GM23338 (cell line): ENCODE measurements around the gene ATP10A.

Source experiments
- CREB1 ChIP-seq: fragments of 250-450 bp; sonication (Bioruptor Pico); IDR thresholded peaks from 2 replicates; pipeline ENCODE4 v1.5.0; 2020; ENCODE audit warnings: low read depth, mild to moderate bottlenecking, moderate library complexity
- EZH2 ChIP-seq: fragments of 200-600 bp; sonication (generic); IDR thresholded peaks from one replicate; pipeline ENCODE4 v1.8.0; 2017; ENCODE audit warnings: antibody characterized with exemption, mild to moderate bottlenecking, low read depth; ENCODE audit not compliant: unreplicated experiment
- EZH2phosphoT487 ChIP-seq: fragments of 200-600 bp; sonication (generic); IDR thresholded peaks from one replicate; pipeline ENCODE4 v1.8.1; 2018; ENCODE audit warnings: antibody characterized with exemption; ENCODE audit not compliant: unreplicated experiment
- JUNB ChIP-seq: IDR thresholded peaks from one replicate; pipeline ENCODE4 v1.6.1; 2016; ENCODE audit warnings: antibody characterized with exemption; ENCODE audit not compliant: unreplicated experiment
- NANOG ChIP-seq: IDR thresholded peaks from 2 replicates; pipeline ENCODE4 v1.6.1; 2016; ENCODE audit warnings: antibody characterized with exemption, borderline replicate concordance
- POLR2AphosphoS5 ChIP-seq: IDR thresholded peaks from 2 replicates; pipeline ENCODE4 v1.6.1; 2016; ENCODE audit warnings: antibody characterized with exemption, low read depth
- STAT1 ChIP-seq: IDR thresholded peaks from one replicate; pipeline ENCODE4 v1.6.1; 2016; ENCODE audit warnings: antibody characterized with exemption; ENCODE audit not compliant: unreplicated experiment
- ZNF114 ChIP-seq: fragments of 250-450 bp; sonication (Bioruptor Pico); IDR thresholded peaks from 2 replicates; pipeline ENCODE4 v1.5.0; 2020; ENCODE audit warnings: mild to moderate bottlenecking, moderate library complexity
- ZNF331 ChIP-seq: fragments of 250-450 bp; sonication (Bioruptor Pico); IDR thresholded peaks from 2 replicates; pipeline ENCODE4 v1.5.0; 2020; ENCODE audit warnings: low read depth, mild to moderate bottlenecking, moderate library complexity
- TF ChIP-seq, protein P1 (sequence below), 2 experiments: fragments of 200-600 bp in 1 of 2; sonication (generic) in 1 of 2; conservative IDR thresholded peaks; 2 replicates each; pipeline versions ENCODE4 v1.5.1 to v1.6.1; 2016 to 2017; ENCODE audit warnings: antibody characterized with exemption in 2 of 2, low read depth in 2 of 2, mild to moderate bottlenecking in 2 of 2, moderate library complexity in 1 of 2
- TF ChIP-seq, protein P2 (sequence below): IDR thresholded peaks from one replicate; pipeline ENCODE4 v1.6.1; 2018; ENCODE audit warnings: antibody characterized with exemption; ENCODE audit not compliant: unreplicated experiment
- TF ChIP-seq, protein P3 (sequence below): IDR thresholded peaks from 2 replicates; pipeline ENCODE4 v1.6.1; 2016; ENCODE audit warnings: antibody characterized with exemption

DNA sequence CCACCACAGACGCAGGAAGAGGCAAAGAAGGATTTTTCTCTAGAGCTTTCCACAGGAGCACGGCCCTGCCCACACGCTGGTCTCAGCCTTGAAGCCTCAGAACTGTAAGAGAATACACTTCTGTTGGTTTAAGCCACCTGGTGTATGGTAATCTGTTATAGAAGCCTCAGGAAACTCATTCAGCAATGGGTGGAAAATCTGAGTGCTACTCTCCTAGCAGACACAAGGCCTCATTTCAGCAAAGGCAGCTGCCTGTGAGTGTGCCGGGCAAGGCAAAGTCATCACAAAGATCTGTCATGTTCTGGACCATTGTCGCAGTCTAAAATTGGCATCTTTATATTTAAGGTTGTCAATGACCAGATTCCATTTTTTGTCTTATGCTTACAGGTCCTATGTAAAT lies 31.0 kb downstream of the ATP10A start:
- TF ChIP-seq, protein P1, sequence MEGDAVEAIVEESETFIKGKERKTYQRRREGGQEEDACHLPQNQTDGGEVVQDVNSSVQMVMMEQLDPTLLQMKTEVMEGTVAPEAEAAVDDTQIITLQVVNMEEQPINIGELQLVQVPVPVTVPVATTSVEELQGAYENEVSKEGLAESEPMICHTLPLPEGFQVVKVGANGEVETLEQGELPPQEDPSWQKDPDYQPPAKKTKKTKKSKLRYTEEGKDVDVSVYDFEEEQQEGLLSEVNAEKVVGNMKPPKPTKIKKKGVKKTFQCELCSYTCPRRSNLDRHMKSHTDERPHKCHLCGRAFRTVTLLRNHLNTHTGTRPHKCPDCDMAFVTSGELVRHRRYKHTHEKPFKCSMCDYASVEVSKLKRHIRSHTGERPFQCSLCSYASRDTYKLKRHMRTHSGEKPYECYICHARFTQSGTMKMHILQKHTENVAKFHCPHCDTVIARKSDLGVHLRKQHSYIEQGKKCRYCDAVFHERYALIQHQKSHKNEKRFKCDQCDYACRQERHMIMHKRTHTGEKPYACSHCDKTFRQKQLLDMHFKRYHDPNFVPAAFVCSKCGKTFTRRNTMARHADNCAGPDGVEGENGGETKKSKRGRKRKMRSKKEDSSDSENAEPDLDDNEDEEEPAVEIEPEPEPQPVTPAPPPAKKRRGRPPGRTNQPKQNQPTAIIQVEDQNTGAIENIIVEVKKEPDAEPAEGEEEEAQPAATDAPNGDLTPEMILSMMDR (conservative IDR thresholded peaks at IDR 0.05; ENCODE audit: low read depth in 2 of 2) = no peak
- TF ChIP-seq EZH2phosphoT487 (no peak), CREB1 (CRISPR knock-in tag) (no peak), POLR2AphosphoS5 (no peak), EZH2 (no peak), STAT1 (no peak), JUNB (no peak), NANOG (no peak), ZNF331 (CRISPR knock-in tag) (no peak), ZNF114 (no peak)
- TF ChIP-seq, protein P2, sequence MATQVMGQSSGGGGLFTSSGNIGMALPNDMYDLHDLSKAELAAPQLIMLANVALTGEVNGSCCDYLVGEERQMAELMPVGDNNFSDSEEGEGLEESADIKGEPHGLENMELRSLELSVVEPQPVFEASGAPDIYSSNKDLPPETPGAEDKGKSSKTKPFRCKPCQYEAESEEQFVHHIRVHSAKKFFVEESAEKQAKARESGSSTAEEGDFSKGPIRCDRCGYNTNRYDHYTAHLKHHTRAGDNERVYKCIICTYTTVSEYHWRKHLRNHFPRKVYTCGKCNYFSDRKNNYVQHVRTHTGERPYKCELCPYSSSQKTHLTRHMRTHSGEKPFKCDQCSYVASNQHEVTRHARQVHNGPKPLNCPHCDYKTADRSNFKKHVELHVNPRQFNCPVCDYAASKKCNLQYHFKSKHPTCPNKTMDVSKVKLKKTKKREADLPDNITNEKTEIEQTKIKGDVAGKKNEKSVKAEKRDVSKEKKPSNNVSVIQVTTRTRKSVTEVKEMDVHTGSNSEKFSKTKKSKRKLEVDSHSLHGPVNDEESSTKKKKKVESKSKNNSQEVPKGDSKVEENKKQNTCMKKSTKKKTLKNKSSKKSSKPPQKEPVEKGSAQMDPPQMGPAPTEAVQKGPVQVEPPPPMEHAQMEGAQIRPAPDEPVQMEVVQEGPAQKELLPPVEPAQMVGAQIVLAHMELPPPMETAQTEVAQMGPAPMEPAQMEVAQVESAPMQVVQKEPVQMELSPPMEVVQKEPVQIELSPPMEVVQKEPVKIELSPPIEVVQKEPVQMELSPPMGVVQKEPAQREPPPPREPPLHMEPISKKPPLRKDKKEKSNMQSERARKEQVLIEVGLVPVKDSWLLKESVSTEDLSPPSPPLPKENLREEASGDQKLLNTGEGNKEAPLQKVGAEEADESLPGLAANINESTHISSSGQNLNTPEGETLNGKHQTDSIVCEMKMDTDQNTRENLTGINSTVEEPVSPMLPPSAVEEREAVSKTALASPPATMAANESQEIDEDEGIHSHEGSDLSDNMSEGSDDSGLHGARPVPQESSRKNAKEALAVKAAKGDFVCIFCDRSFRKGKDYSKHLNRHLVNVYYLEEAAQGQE = no peak
- TF ChIP-seq, protein P3, sequence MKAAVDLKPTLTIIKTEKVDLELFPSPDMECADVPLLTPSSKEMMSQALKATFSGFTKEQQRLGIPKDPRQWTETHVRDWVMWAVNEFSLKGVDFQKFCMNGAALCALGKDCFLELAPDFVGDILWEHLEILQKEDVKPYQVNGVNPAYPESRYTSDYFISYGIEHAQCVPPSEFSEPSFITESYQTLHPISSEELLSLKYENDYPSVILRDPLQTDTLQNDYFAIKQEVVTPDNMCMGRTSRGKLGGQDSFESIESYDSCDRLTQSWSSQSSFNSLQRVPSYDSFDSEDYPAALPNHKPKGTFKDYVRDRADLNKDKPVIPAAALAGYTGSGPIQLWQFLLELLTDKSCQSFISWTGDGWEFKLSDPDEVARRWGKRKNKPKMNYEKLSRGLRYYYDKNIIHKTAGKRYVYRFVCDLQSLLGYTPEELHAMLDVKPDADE = no peak
